Limb (tissue), 2 donors: ENCODE results near the gene AGAP1.

Experiments
- DNase-seq, 2 donors: peaks; one replicate each; pipeline ENCODE4 v3.0.0-alpha.2; 2016; ENCODE audit errors: extremely low spot score in 2 of 2

The AGAP1 gene

DNA sequence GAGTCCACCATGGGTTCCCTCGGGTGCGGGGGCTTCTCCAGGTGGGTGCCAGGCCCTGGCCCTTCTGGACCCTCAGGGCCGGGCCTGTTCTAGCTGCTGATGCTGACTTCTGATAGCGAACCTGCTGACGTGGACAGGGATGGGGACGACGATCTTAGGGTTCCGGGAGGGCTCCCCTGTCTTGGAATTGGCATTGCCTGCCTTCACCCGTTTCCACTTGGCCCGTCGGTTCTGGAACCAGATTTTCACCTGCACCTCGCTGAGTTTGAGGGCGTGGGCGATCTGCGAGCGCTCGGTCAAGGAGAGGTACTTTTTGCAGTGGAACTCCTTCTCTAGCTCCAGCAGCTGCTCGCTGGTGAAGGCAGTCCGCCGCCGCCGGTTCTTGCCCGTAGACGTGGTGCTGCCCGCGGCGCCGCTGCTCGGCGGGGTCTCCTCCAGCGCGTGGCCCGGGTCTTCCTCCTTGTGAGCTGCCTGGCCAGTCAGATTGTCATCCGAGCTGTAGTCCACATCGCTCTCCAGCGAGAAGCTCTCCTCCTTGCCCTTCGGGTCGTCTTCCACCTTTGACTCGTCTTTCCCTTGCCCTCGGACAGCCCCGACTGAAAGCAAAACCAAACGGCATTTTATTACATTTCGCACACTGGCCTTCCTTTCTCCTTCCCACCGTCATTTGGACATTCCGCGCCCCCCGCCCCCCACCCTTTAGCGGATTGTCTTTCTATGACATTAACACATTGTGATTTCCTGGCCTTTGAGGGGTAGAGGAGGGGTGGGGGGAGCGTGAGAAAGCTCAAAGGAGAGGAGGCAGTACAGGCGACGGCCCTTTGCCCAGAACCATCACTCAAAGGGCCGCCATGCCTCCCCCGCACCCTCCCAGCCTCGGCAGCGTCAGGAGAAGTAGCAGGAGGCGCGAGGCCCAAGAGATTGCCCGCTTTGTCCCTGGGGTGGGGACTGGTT, 672.3 kb downstream of the AGAP1 start:
- DNase-seq = peak in 1 of 2 donors; percentile 67

DNA sequence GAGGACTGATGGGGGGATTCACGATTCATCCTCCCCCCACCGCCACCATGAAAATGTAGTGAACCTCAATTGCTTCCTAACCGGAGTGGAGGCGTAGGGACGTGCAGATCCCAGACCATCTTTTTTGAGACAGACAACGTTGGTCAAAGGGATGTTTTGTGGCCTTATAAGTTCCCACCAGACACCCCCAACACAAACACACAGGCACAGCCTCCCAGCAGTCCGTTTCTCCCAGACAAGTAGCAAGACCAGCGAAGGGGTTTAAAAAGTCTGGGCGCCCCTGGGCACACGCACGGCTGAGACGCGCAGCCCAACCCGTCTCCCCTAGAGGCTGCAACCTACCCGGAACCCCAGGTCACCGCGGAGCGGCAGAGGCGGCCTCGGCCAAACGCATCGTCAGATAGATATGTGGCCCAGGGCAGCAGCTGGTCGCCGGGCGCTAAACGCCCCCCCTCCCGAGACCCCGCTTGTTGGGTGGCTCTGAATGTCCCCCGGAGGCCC, 673.0 kb downstream of the AGAP1 start:
- DNase-seq = no peak

DNA sequence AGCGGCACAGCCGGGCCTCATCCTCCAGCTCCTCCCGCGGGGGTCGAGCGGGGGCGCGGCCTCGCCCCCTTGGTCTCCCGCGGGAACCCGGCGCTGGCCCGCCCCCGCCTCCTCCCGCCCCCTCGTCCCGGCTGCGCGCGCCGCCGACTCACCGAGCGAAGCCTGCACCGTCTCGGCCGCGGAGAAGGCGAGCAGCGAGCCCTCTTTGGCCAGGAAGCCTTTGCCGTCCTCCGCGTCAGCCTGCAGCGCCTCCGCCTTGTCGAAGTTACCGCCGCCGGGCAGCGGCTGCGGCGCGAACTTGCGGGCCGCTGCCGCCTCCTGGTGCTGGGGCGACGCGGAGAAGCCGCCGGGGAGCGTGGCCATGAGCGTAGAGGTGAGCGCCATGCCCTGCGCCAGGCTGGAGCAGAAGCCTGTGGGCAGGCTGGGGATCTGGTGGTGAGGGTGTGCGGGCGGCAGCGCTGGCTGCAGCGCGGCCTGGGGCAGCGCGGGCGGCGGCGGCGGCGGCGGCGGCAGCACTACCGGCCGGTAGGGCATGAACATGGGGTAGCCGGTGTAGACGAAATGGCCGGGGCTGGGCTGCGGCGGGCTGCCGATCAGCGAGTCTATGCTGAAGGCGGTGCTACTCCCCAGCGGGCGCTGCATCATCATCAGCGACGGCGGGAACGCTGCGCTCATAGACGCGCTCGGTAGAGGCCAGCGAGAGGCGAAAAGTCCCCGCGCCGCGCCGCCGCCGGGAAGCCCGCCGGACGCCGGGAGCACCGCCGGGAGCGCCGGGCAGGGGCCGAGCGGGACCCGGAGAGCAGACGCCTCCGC, 673.7 kb downstream of the AGAP1 start:
- DNase-seq = peak in 1 of 2 donors; percentile 66

DNA sequence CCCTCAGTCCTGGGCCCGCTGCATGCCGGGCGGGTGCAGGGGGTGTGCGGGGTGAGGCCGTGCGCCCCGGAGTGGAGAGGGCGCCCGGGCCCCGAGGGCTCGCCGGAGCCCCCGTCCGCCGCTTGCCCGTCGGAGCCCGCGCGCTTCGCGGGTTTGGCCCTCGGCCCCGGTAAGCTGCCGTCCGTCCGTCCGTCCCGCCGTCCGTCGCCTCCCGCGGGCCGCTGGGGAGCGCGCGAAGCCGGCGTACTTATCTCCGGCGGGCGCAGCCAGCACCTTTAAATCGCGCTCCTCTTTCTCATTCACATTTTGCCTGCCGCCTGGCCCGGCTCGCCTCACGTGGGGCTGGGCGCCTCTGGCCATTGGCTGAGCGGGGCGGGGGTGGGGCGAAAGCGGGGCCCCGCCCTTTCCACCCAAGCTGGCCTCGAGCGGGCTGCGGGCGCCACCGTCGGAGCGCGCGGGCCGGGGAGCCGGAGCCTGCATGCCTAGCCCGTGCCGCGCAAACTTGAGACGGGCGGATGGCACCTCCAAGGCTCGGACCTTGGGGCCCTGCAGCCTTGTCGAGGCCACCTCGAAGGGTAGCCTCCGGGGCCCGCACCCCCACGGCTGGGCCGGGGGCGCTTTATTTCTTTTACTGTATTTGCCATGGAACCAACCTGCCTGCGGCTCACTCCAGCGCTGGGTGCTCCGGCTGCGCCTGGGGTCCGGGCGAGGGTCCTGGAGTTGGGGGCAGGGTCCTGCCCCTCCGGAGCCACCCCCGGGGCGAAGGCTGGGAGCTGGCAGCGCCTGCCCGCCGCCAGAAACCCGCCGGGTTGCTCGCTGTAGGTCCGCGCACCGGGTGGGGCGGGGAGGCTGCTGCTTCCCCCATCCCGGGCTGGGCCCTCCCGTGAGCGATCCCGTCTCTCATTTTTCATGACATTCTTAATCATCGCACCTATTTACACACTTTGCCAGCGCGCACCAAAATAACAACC, 674.6 kb downstream of the AGAP1 start, which contains the start of gene GBX2:
TSS of gene GBX2 (minus strand) at position 277 of the 971 bp plus-strand sequence. CDS start 415 bp downstream, outside the sequence.
- peak; percentile 58 to 90 for DNase-seq

DNA sequence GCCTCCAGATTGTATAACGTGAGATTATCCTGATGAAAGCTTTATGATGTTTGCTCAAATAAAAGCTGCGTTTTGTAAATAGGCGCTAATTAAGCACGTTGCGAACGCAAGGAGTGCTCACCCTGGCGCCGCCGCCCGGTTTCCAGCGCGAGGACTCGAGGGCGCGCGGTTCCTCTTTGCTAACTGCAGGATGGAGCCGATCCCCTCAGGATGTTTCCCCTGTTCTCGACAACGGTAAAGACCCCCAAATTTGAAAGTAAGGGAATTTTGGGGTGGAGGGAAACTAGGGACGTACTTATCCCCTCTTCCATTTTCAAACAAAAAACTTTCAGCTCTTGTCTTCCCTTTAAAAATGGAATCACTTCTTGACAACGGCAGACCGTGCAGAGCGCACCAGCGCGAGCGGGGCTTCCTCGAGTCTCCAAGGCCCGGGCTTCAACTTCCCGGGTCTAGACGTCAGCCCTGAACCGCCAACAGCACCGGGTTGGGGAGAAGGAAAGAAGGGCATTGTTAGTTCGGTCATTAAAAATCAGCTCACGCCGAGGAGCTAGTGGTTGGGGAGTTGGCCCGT, 675.4 kb downstream of the AGAP1 start:
- DNase-seq = peak in 1 of 2 donors; percentile 64

DNA sequence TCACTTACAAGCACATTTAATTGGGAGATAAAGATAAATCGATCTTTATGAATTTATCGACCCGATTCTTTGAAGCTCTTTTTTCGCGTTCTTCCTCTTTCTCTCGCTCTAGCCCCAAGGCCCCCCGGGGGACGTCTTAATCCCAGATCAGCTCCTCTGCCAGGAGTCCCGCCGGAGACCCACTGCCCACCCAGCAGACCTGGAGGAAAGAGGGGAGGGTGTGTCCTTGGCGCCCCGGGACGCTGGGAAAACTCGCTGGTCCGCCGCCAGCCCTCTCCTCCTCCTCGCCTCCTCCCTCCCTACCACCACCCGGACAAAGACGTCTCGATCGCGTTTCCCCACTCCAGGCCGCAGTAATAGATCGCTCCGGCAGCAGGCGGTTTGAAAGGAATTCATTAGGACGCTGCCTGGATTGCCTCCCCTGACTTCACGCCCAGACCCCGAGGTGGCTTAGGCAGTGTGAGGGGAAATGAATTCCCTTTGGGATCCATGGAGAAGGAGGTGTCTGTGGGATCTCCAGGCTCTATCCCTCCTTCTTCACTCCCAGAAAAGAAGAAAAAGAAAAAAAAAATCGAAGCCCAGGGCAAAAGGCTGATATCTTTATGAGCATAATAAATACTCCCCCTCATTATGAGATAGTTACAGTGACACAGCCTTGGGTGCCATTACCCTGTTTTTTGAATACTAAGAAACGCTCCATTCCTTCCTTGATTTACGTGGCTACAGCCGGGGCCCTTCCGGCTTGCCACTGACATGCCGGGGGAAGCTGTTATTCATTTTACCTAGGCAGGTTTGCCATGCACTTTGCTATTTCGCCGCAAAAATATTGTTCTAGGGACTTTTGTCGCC, 676.1 kb downstream of the AGAP1 start:
- peak in 1 of 2 donors; percentile 63 for DNase-seq

DNA sequence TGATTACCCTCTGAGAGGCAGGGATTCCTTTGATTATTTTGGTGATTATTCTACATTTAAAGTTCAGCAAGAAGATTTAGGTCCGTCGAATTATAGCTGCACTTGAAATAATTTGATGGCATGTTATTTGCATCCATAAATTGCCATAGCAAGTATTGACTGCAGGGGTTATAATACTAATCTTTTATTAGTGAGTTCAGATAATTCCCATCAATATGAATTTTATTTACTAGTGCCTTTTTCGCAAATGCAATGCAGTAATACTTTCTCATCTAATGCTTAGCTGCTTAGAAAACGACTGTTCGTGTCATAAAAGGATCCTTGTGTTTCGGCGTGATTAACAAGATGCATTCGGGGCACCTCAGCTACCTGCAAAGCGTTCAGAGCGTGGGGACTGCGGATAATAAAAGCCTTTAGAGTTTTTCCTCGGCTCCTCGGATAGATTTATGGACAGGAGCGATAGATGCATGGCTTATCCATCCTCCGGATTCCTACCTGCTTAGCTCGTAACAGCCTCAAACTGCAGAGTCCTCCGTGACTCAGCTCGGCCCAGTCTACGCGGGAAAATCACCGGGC, 676.8 kb downstream of the AGAP1 start:
- DNase-seq = peak in 1 of 2 donors; percentile 35

DNA sequence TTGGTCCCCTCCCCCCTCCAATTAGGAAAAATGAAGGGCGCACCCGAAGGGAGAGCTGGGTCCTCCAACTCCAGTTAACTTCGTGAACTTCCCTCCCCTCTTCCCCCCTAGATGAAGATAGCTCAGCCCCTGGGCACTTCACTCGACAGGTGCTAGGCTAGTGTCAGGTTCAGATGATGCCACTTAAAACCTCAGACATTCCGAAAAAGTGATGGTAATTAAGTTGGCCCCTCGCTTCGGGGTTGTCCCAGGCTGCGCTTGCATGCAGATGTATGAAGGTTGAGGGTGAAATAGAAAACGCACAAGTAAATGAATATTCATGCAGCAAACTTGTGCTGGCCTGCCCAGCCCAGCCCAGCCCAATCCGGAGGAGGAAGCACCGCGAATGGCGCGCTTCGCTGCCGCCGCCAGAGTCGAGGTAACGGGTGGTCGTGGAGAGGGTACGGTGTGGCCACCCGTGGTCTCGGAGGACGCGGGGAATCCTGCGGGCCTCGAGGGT, 677.4 kb downstream of the AGAP1 start:
- peak in 1 of 2 donors; percentile 47 for DNase-seq

DNA sequence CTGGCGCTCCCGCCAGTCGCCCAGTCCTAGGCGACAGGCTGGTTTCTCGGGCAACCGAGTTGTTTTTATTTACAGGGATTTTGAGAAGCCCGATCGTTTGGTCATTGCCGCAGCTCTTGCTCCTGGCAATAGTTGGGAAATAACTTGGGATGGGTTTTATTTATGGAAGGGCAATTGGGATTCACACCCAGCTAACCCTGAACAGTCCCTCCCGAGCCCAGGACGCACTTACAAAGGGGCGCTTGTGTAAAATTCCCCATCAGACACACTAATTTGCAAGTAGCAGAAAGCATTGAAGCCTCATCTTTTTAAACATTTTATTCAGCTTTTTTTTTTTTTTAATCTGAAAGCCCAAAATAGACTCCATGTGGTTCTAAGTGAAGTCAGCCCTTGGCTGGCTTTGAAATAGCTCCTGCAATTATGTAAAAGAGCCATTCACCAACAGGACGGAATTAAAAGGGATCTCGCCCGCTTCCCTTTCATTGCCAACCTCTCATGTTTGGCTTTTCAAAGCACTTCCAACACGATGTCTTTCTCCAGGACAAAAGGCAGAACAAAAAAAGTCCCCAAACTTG, 677.9 kb downstream of the AGAP1 start:
- no peak for DNase-seq

DNA sequence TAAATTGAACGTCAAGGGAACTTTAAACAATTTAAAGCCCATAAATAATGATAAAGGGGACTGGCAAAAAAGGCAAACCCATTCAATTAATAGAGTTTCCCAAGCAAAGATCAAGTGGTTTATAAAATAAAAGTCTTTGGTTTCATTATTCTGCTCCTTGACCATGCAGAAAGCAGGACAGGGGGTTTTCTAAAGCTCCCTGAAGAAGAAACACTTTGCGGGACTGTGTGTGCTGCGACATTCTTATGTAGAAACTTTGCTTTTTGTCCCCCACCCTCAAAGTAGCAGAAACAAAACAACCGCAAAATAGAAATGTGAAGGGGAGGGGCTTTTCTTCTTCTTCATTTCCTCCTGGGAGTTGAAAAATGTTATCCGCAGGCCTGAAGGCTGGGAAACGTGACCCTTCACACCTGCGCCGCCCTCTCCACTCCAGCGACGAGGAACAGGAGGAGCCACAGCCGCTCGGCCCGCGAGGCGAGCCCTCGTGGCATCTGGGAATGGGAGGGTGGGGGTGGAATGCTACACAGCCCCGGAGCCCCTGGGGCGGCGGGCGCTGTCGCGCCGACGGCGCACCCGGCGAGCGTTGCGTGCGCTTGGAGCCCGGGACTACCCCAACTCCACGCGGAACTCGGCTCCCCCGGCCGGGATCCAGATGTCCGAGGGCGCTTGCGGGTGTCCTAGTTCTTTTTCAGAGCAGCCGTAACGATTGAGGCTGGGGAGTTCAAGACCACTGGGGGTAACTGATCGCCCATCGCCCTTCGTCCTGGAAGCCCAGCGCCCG, 678.6 kb downstream of the AGAP1 start:
- DNase-seq = peak in 1 of 2 donors; percentile 48

DNA sequence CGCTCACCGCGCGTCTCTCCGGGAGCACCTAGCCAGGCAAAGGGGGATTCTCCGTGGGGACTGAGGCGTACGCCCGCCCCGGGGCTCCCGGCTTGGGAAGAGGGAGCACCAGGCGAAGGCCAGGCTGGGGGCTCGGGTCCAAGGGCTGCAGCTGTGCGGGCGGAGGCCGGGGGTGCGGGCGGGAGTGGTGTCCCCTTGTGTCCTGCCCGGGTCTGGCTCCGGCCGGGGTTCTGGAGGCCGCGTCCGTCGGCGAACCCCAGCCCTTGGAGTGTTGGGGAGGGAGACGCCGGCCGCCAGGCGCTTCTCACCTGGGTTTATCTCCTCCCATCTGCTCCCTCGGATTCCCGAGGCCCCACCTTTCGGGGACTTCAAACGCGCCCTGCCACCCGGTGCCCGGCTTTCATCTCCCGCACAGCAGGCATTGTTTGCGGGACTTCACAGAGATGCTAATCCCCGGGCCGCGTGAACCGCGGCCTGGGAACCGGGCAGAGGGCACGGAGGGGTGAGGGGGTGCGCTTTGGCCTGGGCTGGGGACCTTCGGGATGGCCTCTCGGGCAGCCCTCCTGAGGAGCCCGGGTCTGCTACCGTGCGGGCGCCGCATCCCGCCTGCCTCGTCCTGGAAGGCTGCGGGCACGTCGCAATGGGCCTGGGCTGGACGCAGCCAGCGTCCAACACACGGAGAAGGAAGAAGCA, 679.3 kb downstream of the AGAP1 start:
- DNase-seq = peak in 1 of 2 donors; percentile 41

DNA sequence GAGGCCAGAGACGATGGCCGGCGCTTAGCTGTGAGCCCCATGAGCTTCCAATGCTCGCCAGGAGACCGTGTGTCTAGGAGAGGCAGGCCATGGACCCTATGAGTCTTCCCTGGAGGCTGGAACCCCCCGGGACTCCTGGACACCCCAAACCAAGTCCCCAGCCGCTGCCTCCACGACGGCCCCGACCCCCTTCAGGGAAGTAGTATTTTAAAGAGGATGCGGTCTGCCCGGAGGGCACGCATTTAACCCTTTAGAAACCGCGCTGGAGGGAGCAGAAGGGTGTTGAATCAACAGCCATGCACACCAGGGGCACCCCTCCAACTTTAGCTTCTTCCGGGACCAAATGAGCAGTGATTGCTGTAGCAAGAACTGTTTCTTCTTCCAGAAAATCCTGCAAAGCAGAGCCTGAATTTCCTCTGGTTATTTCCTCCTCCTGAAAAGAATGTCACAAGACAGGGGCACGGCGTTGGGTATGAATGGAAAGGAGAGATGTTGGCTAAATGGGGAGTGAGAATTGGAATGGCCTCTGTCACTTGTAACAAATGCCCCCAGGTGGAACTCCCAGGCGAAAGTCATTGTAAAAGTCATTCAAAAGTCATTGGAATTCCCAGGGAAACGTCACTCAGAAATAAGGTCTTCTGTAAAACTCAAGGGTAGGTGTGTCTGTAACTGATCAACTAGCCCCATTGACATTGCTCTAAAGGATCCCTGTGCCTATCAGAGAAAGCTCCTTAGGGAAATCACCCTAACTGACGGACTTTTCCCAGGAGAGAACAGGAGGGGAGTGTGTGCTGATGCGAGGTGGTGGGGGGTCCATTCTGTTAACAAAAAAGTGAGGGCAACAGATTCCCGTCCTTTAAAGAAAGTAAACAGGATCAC, 680.1 kb downstream of the AGAP1 start:
- DNase-seq = no peak

DNA sequence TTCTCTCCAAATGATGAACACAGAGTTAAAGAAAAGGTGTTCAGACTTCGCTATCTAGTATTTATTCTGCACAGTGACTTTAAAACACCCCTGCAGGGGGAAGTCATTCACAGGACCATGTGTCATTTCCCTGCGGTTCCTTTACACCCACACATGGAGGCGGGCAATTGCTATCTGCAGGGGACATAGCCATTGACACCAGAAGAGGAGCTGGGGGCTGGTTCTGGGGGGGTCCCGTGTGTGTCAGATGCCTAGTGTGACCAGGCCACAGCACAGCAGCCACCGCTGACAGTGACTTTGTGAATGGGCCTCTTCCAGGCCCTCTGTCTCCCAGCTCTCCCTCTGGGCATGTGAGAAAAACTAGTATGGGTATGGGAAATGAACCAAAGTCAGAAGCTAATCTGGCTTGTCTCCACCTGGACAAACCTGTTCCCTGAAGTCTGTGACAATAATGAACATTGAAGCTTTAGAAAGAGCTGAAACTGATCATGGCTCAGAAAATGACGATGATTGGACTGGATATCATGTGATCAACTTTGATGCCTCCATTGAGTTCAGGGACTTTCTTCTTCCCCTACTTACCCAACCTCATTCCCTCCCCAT, 681.8 kb downstream of the AGAP1 start:
- DNase-seq = no peak

DNA sequence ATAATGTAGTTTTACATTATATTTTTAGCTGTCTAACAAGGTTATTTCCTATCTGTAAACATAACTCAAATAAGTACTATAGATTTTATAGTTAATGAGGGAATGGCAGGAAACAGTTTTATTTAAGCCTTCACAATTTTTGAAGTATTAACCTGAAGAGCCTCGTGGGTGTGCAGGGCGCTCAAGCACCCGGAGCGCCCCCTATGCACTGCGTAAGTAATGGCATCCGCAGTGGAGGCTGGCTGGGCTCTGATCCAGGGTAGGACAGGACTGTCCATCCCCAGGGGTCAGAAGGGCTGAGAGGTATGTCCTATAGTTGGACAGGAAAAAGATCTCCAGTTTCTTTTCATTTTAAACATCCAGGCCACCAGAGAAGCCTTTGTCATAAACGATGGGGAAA, 682.6 kb downstream of the AGAP1 start:
- peak in 1 of 2 donors; percentile 53 for DNase-seq

DNA sequence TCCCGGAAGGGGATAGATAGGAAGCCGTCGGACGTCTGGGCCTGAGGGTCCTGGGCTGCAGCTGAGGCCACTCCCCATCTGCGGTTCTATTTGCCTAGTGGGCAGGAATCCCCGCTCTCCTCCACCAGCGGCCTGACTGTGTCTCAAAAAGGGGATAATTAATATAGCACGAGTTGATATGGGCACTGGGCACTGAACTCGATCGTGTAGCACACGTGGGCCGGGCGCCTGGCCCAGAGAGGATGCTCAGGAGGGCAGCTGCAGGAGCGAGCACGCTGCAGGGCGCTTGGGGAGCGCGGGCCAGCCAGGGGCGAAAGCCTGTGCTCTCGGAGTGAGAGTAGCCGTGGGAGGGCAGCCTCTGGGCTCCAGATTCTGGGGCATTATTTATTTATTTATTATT, 683.1 kb downstream of the AGAP1 start:
- no peak for DNase-seq

DNA sequence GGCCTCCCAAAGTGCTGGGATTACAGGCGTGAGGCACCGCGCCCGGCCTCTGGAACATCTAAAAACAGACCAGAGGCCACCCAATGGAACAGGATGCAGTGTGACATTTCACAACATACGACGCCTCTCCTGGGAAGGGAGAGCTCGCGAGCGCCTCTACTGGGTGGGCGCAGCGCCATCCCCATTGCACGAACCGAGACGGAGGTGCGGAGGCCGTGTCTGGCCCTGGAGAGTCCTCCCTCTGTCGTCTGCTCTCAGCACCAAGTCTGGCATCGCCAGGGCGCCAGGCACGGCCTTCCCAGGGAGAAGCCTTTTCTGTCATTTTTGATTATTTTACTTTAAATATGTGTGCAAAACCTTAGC, 683.7 kb downstream of the AGAP1 start:
- peak in 1 of 2 donors; percentile 67 for DNase-seq
